Activated T-helper 9 cell treated with anti-CD3 and anti-CD28 coated beads, Interleukin-2, amount 50 U/mL, for 16 hours (primary cell): ENCODE data around the gene NFX1.
"Not testable (repeated sequence)": the region's sequence is repeated elsewhere in the genome, so short reads cannot be mapped to it uniquely, and the experiment has no call there.

Experiments
- DNase-seq: peaks from one replicate; pipeline ENCODE4 v3.0.0-alpha.2; 2020; ENCODE audit warnings: low read depth

The NFX1 gene

GRCh38 chr9:33388110-33388994, 98.0 kb downstream of the NFX1 start:
- DNase-seq: no peak

DNA sequence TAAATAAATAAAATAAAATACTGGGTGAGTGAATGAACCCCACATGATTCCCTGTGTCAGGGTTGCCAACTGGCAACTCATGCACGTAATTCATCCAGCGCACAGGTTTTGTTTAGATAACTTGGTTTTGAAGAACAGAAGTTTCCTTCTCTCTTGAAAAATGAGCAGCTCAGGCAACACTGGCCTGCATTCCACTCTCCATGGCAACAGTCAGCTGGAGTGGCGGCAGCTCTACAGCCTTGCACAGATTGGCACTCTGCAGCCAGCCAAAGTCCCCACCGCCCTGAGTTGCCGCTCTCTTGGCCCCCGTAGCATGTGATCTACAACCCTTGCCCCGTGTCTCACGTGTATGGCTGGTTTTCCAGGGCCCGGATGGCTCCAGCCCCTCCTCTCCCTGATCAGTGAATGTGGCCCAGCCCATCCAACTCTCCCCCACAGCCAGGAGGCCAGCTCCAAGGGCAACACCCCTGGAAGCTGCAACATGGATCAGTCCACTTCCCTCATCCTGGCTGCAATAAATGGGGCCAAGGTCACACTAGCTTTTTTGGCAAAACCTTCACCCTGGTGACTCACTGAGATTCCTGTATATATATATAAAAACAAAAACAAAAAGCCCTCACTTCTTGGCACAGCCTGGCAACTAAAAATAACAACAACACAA, 100.9 kb downstream of the NFX1 start:
- not testable (repeated sequence) for DNase-seq

DNA sequence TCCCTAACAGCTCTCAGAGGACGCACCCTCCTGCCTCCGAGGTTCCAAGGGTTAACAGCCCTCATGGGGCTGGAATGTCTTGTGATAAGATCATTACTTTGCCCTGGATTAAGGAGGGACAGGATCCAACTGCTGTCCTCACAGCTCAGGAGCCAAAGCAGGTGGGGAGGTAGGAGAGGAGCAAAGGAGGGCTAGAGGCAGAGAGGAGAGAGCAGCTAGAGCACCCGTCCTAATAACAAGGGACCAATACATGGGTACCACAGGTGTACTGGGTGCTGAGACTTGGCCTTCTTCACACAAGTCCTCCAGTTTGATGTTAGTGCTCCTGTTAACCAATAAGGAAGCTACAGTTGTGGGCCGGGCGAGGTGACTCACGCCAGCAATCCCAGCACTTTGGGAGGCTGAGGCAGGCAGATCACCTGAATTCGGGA, 102.3 kb downstream of the NFX1 start:
- not testable (repeated sequence) for DNase-seq

GRCh38 chr9:33393581-33393980, 103.3 kb downstream of the NFX1 start:
- DNase-seq: no peak

- DNase-seq: not testable (repeated sequence)
These were observed 103.7 kb downstream of the NFX1 start for GRCh38 chr9:33393986-33394385.

GRCh38 chr9:33395159-33395879, 105.0 kb downstream of the NFX1 start:
- not testable (repeated sequence) for DNase-seq

- DNase-seq: not testable (repeated sequence)
These were observed 107.5 kb downstream of the NFX1 start for GRCh38 chr9:33397801-33398200.

DNA sequence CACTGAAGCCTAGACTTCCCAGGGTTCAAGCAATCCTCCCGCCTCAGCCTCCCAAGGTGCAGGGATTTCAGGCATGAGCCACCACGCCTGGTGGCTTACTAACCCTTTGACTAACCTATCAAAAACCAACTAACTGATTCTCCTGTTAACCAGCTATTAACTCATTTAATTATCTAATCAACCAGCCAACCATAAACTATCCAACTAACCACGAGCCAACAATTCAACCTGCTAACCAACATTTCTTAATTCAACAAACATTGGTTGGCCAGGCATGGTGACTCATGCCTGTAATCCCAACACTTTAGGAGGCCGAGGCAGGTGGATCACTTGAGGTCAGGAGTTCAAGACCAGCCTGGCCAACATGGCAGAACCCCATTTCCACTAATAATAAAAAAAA, 108.7 kb downstream of the NFX1 start:
- not testable (repeated sequence) for DNase-seq

- DNase-seq: not testable (repeated sequence)
These were observed 111.5 kb downstream of the NFX1 start for GRCh38 chr9:33401809-33402208.

DNA sequence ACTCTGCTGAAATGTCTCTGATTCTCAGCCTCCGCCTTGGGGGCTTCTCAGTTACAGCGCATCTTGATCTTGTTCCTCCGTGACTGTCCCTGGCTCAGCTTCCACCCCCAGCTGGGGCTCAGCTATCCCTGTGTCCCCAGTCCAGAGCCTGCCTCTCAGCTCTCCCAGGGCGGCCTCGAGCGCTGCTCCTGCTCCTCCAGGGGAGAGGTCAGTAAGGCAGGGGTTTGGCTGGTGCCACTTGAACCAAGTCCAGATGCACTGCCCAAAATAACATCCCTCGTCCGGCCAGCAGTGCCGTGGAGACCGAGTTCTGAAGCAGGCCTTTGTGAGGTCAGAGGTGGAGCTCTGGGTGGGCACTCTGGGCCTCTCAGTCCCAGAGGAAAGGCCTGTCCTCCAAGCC, 112.1 kb downstream of the NFX1 start, which contains the start of gene AQP7:
Gene AQP7 (minus strand): TSS at position 198 of the 400 bp plus-strand sequence. CDS start 1,306 bp downstream, outside the sequence.
- not testable (repeated sequence) for DNase-seq

DNA sequence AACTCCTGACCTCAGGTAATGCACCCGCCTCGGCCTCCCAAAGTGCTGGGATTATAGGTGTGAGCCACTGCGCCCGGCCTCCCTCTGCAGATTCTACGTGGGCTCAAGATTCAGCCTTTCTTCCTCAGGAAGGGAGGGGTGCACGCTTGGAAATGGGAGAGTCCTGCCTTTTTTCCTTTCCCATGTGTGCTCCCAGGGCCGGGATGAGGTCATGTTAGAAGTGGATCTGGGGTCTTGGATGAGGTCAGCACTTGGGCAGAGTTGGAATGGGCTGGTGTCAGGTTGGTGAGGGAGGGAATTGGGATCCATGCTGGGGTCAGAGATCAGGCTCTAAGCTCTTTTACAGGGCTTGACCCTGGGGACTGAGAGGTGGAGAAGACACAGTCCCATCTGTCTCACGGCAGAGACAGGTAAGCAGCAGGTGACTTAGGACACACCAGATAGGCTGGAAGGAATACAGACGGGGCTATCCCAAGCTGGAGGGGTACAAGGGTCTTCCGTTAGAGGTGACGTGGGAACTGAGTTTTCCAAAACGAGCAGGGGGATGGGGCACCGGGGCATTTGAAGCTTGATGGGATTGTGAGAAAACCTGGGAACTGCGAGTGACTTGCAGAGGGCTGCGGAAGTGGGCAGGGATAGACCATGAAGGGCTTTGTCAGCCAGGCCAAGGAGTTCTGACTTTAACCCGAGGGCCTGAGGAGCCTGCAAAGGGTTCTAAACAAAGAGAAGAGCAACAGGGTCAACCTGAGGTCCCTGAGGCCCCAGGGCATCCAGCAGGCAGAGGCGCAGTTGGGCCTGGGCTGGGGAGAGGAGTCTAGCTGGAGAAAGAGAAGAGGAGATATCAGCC, 113.8 kb downstream of the NFX1 start:
- DNase-seq: no peak

- no peak for DNase-seq
These were observed 114.6 kb downstream of the NFX1 start for GRCh38 chr9:33404788-33405362.

- DNase-seq: no peak
These were observed 116.7 kb downstream of the NFX1 start for GRCh38 chr9:33407061-33407460.

DNA sequence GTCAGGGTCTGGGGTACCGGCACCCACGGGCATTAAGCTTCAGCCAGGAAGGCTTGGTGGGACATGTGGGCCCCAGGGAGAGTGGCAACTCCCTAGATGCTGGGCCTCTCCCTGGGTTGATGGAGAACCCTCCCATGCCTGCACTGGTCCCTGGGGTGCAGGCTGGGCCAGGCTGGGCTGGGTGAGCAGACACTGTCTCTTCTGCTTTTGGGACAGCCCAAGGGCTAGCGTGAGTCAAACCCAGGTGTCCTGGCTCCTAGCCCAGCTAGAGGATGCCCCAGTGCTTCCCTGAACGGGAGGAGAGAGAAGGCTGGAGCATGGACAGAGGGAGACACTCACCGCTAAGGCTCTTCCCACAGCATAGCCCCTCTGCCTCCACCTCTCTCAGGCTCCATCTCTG, 117.8 kb downstream of the NFX1 start:
- no peak for DNase-seq

- DNase-seq: no peak
These were observed 124.0 kb downstream of the NFX1 start for GRCh38 chr9:33414268-33414667.

- no peak for DNase-seq
These were observed 124.7 kb downstream of the NFX1 start for GRCh38 chr9:33414889-33415500.

GRCh38 chr9:33415501-33416038, 125.3 kb downstream of the NFX1 start:
- peak; percentile 80 for DNase-seq

GRCh38 chr9:33416996-33417395, 126.7 kb downstream of the NFX1 start:
- peak; percentile 15 for DNase-seq

DNA sequence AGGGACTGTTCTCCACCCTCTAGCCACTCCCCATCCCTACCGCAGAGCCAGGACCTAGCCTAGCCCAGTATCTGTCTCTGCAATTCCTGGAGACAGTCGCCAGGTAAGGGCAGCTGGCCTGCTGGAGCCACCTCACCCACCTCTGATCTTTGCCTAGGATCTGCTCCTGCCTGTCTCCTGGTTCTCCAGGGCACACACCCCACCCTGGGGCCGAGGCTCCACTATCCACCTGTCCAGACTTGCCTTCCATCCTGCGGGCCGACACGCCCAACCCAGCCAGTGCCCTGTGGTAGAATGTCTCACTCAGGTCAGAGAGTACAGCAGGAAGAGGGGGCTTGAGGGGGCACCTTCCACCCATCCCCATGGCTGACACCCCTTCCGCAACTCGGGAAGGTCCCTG, 127.8 kb downstream of the NFX1 start:
- DNase-seq: no peak

DNA sequence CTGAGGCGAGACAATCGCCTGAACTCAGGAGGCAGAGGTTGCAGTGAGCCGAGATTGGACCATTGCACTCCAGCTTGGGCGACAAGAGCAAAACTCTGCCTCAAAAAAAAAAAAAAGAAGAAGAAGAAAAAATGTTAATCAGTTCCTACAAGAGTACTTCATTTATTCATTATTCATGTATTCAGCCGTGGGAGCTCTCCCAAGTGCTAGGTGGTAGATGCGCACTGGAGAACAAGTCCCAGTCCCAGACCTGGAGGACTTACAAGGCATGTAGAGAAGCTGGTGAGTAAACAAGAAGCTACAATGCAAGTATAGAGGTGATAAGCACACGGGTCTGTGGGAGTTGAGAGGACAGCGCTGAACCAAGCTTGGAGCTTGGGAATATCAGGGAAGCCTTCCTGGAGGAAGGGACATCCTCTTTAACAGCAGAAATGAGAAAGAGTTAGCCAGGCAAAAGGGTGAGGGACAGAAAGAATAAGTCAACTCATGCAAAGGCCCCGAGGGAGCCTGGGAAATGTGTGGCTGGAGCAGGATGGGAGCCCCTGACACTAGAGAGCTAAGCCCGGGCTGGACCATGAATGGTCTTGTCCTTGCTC, 129.5 kb downstream of the NFX1 start:
- no peak for DNase-seq
